ENCODE results near the gene FIBCD1. TPM values are rescaled to one million over a fixed set of nuclear protein-coding genes. Genes with fewer than 3 reads are reported as not detected.

FIBCD1 gene
- polyA plus RNA-seq, 1 of the 3 experiments (the other 2 are of a cell fraction) = 1.3 TPM

DNA sequence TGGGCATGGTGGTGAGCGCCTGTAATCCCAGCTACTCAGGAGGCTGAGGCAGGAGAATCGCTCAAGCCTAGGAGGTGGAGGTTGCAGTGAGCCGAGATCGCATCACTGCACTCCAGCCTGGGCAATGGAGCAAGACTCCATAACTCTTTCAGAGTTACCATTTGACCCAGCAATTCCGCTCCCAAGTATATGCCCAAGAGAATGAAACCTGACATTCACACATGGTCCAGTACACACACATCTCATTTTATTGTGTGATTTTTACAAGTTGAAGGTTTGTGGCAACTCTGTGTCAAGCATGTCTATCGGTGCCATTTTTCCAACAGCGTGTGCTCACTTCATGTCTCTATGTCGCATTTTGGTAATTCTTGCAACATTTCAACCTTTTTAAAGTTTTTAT, 24.9 kb upstream of the FIBCD1 start:
- CTCF ChIA-PET = no interaction called here

More for the DNA sequence above, 24.9 kb upstream of the FIBCD1 start:
- 92% methylated on average over 8 of the region's 8 CpGs for WGBS (ENCODE audit: low lambda C conversion rate)
- no peaks in the 10 kb centered on the region for H3K9me2 ChIP-seq
- H3K4me1 ChIP-seq (ENCODE audit: control insufficient read depth in 1 of 2, insufficient read depth in 2 of 2, low read depth in 1 of 2, low read length in 1 of 2) = peaks cover 0 to 8% of the 10 kb centered on the region in 2 experiments; a peak in 3 of 4 replicates
- no peaks in the 10 kb centered on the region for H3K36me3 ChIP-seq (replicated peaks in 1 of 2; ENCODE audit: control insufficient read depth in 1 of 2, insufficient read depth in 2 of 2, low read length in 1 of 2)
- no peak overlapping the region for H3K4me2 ChIP-seq
- POLR2A ChIA-PET = no interaction called here
- no peaks in the 10 kb centered on the region for H3K79me2 ChIP-seq (ENCODE audit: insufficient read depth)
- no peak overlapping the region for H3K9ac ChIP-seq
- no peak for TF ChIP-seq SMC3 (IDR thresholded peaks at IDR 0.05; ENCODE audit: low read depth, low read length)
- no peak for TF ChIP-seq ELF1 (IDR thresholded peaks at IDR 0.05)
- TF ChIP-seq, protein P1, sequence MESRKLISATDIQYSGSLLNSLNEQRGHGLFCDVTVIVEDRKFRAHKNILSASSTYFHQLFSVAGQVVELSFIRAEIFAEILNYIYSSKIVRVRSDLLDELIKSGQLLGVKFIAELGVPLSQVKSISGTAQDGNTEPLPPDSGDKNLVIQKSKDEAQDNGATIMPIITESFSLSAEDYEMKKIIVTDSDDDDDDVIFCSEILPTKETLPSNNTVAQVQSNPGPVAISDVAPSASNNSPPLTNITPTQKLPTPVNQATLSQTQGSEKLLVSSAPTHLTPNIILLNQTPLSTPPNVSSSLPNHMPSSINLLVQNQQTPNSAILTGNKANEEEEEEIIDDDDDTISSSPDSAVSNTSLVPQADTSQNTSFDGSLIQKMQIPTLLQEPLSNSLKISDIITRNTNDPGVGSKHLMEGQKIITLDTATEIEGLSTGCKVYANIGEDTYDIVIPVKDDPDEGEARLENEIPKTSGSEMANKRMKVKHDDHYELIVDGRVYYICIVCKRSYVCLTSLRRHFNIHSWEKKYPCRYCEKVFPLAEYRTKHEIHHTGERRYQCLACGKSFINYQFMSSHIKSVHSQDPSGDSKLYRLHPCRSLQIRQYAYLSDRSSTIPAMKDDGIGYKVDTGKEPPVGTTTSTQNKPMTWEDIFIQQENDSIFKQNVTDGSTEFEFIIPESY (IDR thresholded peaks at IDR 0.05; ENCODE audit: borderline replicate concordance, low read depth) = no peak
- no peak for TF ChIP-seq NRF1 (IDR thresholded peaks at IDR 0.05; ENCODE audit: low read depth, low read length)
- no peak for TF ChIP-seq MEF2A (IDR thresholded peaks at IDR 0.05; ENCODE audit: borderline replicate concordance, low read depth)
- TF ChIP-seq, protein P2, sequence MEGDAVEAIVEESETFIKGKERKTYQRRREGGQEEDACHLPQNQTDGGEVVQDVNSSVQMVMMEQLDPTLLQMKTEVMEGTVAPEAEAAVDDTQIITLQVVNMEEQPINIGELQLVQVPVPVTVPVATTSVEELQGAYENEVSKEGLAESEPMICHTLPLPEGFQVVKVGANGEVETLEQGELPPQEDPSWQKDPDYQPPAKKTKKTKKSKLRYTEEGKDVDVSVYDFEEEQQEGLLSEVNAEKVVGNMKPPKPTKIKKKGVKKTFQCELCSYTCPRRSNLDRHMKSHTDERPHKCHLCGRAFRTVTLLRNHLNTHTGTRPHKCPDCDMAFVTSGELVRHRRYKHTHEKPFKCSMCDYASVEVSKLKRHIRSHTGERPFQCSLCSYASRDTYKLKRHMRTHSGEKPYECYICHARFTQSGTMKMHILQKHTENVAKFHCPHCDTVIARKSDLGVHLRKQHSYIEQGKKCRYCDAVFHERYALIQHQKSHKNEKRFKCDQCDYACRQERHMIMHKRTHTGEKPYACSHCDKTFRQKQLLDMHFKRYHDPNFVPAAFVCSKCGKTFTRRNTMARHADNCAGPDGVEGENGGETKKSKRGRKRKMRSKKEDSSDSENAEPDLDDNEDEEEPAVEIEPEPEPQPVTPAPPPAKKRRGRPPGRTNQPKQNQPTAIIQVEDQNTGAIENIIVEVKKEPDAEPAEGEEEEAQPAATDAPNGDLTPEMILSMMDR (IDR thresholded peaks at IDR 0.05) = no peak
- TF ChIP-seq RXRA (IDR thresholded peaks at IDR 0.05; ENCODE audit: borderline replicate concordance, low read depth) = no peak
- no peak for TF ChIP-seq FOXM1 (IDR thresholded peaks at IDR 0.05; ENCODE audit: low read depth)
- TF ChIP-seq, protein P3, sequence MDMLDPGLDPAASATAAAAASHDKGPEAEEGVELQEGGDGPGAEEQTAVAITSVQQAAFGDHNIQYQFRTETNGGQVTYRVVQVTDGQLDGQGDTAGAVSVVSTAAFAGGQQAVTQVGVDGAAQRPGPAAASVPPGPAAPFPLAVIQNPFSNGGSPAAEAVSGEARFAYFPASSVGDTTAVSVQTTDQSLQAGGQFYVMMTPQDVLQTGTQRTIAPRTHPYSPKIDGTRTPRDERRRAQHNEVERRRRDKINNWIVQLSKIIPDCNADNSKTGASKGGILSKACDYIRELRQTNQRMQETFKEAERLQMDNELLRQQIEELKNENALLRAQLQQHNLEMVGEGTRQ (IDR thresholded peaks at IDR 0.05; ENCODE audit: borderline replicate concordance, low read depth, low read length) = no peak
- no peak for TF ChIP-seq JUND (IDR thresholded peaks at IDR 0.05)
- no peak for TF ChIP-seq TCF12 (IDR thresholded peaks at IDR 0.05)
- TF ChIP-seq CHD2 (IDR thresholded peaks at IDR 0.05; ENCODE audit: low read length, partially characterized antibody) = no peak
- TF ChIP-seq SIN3A (IDR thresholded peaks at IDR 0.05; ENCODE audit: borderline replicate concordance, low read depth, low read length) = no peak
- no peak for TF ChIP-seq EZH2phosphoT487 (IDR thresholded peaks at IDR 0.05; ENCODE audit: borderline replicate concordance, low read depth)
- TF ChIP-seq, protein P4, sequence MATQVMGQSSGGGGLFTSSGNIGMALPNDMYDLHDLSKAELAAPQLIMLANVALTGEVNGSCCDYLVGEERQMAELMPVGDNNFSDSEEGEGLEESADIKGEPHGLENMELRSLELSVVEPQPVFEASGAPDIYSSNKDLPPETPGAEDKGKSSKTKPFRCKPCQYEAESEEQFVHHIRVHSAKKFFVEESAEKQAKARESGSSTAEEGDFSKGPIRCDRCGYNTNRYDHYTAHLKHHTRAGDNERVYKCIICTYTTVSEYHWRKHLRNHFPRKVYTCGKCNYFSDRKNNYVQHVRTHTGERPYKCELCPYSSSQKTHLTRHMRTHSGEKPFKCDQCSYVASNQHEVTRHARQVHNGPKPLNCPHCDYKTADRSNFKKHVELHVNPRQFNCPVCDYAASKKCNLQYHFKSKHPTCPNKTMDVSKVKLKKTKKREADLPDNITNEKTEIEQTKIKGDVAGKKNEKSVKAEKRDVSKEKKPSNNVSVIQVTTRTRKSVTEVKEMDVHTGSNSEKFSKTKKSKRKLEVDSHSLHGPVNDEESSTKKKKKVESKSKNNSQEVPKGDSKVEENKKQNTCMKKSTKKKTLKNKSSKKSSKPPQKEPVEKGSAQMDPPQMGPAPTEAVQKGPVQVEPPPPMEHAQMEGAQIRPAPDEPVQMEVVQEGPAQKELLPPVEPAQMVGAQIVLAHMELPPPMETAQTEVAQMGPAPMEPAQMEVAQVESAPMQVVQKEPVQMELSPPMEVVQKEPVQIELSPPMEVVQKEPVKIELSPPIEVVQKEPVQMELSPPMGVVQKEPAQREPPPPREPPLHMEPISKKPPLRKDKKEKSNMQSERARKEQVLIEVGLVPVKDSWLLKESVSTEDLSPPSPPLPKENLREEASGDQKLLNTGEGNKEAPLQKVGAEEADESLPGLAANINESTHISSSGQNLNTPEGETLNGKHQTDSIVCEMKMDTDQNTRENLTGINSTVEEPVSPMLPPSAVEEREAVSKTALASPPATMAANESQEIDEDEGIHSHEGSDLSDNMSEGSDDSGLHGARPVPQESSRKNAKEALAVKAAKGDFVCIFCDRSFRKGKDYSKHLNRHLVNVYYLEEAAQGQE (IDR thresholded peaks at IDR 0.05; ENCODE audit: low read depth, low read length) = no peak
- no peak for TF ChIP-seq FOXJ3 (CRISPR knock-in tag; IDR thresholded peaks at IDR 0.05)
- TF ChIP-seq RAD21 (IDR thresholded peaks at IDR 0.05; ENCODE audit: low read length) = no peak
- no peaks in the 10 kb centered on the region for H3F3A ChIP-seq (replicated peaks; ENCODE audit: insufficient read depth)
- no peak for DNase-seq
- H3K4me3 ChIP-seq (ENCODE audit: low read depth in 2 of 2, low read length in 1 of 2) = no peak overlapping the region
- H3K9me3 ChIP-seq = no peaks in the 10 kb centered on the region
- no peaks in the 10 kb centered on the region for H3K27me3 ChIP-seq (ENCODE audit: insufficient read depth)
- no peaks in the 10 kb centered on the region for H4K20me1 ChIP-seq (ENCODE audit: insufficient read depth)
- H2AFZ ChIP-seq (ENCODE audit: low read depth) = no peak overlapping the region
- H3K27ac ChIP-seq (ENCODE audit: low read depth in 2 of 2, low read length in 1 of 2) = no peak overlapping the region
